WTC11 (cell line): ENCODE results near the gene NR1H2.

Experiments used
- ARID4B ChIP-seq: sonication (generic); formaldehyde crosslinking; IDR thresholded peaks from 2 replicates; pipeline ENCODE4 v1.8.0; 2023; ENCODE audit warnings: missing genetic modification reagents, mild to moderate bottlenecking, borderline replicate concordance
- ATF3 ChIP-seq: sonication (generic); formaldehyde crosslinking; conservative IDR thresholded peaks from 2 replicates; pipeline ENCODE4 v1.8.1; 2022; ENCODE audit warnings: mild to moderate bottlenecking, missing genetic modification reagents
- CTCF ChIP-seq: fragments of 200-600 bp; IDR thresholded peaks from 2 replicates; pipeline ENCODE4 v1.8.0; 2022; ENCODE audit warnings: antibody characterized with exemption
- ELF4 ChIP-seq: sonication (generic); formaldehyde crosslinking; IDR thresholded peaks from 2 replicates; pipeline ENCODE4 v1.8.1; 2022; ENCODE audit warnings: low read depth, mild to moderate bottlenecking, moderate library complexity, missing genetic modification reagents
- EMX1 ChIP-seq: fragments of 250-450 bp; sonication (Bioruptor Pico); IDR thresholded peaks from 2 replicates; pipeline ENCODE4 v1.8.0; 2021; ENCODE audit warnings: mild to moderate bottlenecking
- JUN ChIP-seq: sonication (generic); formaldehyde crosslinking; IDR thresholded peaks from 2 replicates; pipeline ENCODE4 v1.8.0; 2023; ENCODE audit warnings: mild to moderate bottlenecking, missing genetic modification reagents
- KAT7 ChIP-seq: sonication (generic); formaldehyde crosslinking; IDR thresholded peaks from 2 replicates; pipeline ENCODE4 v1.8.1; 2023; ENCODE audit warnings: missing genetic modification reagents, mild to moderate bottlenecking, borderline replicate concordance
- MAX ChIP-seq: sonication (generic); formaldehyde crosslinking; IDR thresholded peaks from 2 replicates; pipeline ENCODE4 v1.8.0; 2022; ENCODE audit warnings: mild to moderate bottlenecking, missing genetic modification reagents
- MLX ChIP-seq: sonication (generic); formaldehyde crosslinking; IDR thresholded peaks from 2 replicates; pipeline ENCODE4 v1.8.1; 2023; ENCODE audit warnings: mild to moderate bottlenecking, missing genetic modification reagents, moderate library complexity
- USF2 ChIP-seq: sonication (generic); formaldehyde crosslinking; IDR thresholded peaks from 2 replicates; pipeline ENCODE4 v1.8.1; 2023; ENCODE audit warnings: mild to moderate bottlenecking, missing genetic modification reagents, moderate library complexity
- ZBTB43 ChIP-seq: sonication (generic); formaldehyde crosslinking; IDR thresholded peaks from 2 replicates; pipeline ENCODE4 v1.8.1; 2023; ENCODE audit warnings: mild to moderate bottlenecking, missing genetic modification reagents
- ZNF232 ChIP-seq: sonication (generic); formaldehyde crosslinking; IDR thresholded peaks from 2 replicates; pipeline ENCODE4 v1.8.0; 2022; ENCODE audit warnings: mild to moderate bottlenecking, missing genetic modification reagents
- ZNF263 ChIP-seq: sonication (generic); formaldehyde crosslinking; IDR thresholded peaks from 2 replicates; pipeline ENCODE4 v1.8.1; 2022; ENCODE audit warnings: low read depth, mild to moderate bottlenecking, moderate library complexity, missing genetic modification reagents
- ZNF317 ChIP-seq: sonication (generic); formaldehyde crosslinking; IDR thresholded peaks from 2 replicates; pipeline ENCODE4 v1.8.1; 2023; ENCODE audit warnings: low read depth, mild to moderate bottlenecking, moderate library complexity, missing genetic modification reagents, borderline replicate concordance

- TF ChIP-seq CTCF (no peak), JUN (no peak), ZNF263 (CRISPR knock-in tag) (no peak), ZNF317 (CRISPR knock-in tag) (no peak), MAX (no peak), MLX (no peak), EMX1 (CRISPR knock-in tag) (no peak), ZNF232 (CRISPR knock-in tag) (no peak), KAT7 (no peak), USF2 (CRISPR knock-in tag) (no peak), ZBTB43 (CRISPR knock-in tag) (no peak), ATF3 (CRISPR knock-in tag) (no peak), ARID4B (CRISPR knock-in tag) (no peak), ELF4 (CRISPR knock-in tag) (no peak)
These were observed 4.3 kb upstream of the NR1H2 start for GRCh38 chr19:50371914-50372475.
